Measurements from ENCODE around the gene SLC7A5. TPM values are rescaled to one million over a fixed set of nuclear protein-coding genes. Genes with fewer than 3 reads are reported as not detected.
"Not testable (repeated sequence)": the region's sequence is repeated elsewhere in the genome, so short reads cannot be mapped to it uniquely, and the experiment has no call there.

The SLC7A5 gene
- polyA plus RNA-seq, 5 donors, result 8.6 to 11.7 (median 10.3) TPM

DNA sequence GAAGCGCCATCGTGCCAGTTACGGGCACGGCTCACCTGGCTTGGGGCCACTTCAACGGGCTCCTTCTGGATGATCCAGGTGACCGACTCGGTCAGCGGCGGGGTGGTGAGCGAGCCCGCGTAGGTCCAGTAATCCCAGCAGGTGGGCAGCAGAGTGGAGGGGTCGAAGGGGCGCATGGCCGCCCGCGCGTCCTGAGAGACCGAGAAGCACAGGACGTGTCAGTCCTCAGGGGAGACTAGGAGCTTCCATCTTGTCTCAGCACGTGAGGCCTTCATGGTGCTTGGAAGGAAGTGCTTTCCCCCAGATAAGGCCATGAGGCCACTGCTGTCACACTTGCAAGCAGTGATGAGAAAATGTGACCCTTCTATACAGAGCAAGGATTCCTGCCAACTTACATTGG is 22.5 kb upstream of the SLC7A5 start:
- no peak for DNase-seq

- not testable (repeated sequence) for DNase-seq
Observed at GRCh38 chr16:87889762-87890161, 20.5 kb upstream of the SLC7A5 start.

- DNase-seq, result not testable (repeated sequence)
Observed at GRCh38 chr16:87888346-87888745, 19.0 kb upstream of the SLC7A5 start.

DNA sequence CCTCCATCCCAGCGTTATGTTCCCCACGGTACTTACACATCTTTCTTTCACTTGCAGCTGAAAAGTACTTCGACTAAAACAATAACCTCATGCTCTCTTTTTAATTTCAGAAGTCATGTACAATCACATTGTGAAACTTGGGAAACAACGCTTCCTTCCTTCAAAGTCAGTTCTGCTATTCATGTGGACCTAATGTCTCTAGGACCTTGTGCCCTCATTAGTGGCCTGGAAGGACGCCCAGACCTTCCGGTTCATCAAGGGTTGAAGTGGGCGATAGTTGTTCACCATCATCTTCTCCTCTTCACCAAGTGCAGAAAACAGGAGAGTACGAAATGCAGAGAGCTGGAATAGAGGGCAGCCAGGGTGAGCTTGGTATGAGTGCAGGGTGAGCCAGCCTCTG is 18.6 kb upstream of the SLC7A5 start:
- DNase-seq, result not testable (repeated sequence)

DNA sequence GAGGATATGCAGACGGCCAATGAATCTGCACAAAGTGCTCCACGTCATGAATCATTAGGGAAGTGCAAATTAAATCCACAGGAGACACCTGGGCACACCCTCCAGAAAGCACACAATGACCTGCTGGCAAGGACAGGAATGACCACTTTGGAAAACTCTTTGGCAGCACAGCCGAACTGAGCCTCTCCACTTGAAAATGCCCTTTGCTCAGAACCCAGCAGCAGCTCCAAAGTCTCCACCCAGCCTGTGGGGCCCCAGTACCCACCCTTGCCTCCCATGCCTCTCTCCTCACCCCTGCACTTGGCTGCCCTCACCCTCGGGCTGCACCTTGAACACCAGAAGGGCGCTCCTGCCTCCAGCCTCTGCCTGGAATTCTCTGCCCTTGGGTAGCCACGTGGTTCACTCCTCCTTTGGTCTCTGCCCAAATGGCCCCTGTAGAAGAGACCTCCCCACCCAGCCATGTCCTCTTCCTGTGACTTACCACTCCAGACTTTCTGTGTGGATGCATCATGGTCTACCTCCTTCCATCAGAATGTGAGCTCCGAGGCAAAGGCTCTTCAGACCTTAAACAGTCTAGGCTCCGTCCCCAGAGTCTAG is 16.2 kb upstream of the SLC7A5 start:
- not testable (repeated sequence) for DNase-seq

- no peak for DNase-seq
Observed at GRCh38 chr16:87882436-87883019, 13.2 kb upstream of the SLC7A5 start.

- DNase-seq, result no peak
Observed at GRCh38 chr16:87881324-87882200, 12.3 kb upstream of the SLC7A5 start.

GRCh38 chr16:87880117-87880696 is 10.9 kb upstream of the SLC7A5 start:
- DNase-seq, result no peak

- DNase-seq, result not testable (repeated sequence)
Observed at GRCh38 chr16:87879411-87880013, 10.2 kb upstream of the SLC7A5 start.

DNA sequence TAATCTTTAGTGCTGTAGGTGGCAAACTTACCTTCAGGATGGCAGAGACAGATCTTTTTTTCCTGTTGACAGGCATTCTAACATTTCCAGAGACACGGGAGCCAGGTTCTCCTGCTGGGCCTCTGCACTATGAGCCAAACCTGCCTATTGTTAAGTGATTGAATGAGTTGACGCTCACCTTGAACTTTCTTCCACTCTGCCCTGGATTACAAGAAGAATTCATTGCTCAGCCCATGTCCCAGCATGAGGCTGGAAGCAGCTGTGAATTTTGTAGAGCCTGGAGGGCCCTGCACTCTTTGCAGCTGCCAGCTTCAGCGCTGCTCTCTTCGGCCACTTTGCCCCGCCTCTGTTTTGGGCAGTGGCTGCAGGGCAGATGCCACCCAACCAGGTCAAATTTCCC is 9.4 kb upstream of the SLC7A5 start:
- no peak for DNase-seq

- DNase-seq, result no peak
Observed at GRCh38 chr16:87877942-87878507, 8.7 kb upstream of the SLC7A5 start.

DNA sequence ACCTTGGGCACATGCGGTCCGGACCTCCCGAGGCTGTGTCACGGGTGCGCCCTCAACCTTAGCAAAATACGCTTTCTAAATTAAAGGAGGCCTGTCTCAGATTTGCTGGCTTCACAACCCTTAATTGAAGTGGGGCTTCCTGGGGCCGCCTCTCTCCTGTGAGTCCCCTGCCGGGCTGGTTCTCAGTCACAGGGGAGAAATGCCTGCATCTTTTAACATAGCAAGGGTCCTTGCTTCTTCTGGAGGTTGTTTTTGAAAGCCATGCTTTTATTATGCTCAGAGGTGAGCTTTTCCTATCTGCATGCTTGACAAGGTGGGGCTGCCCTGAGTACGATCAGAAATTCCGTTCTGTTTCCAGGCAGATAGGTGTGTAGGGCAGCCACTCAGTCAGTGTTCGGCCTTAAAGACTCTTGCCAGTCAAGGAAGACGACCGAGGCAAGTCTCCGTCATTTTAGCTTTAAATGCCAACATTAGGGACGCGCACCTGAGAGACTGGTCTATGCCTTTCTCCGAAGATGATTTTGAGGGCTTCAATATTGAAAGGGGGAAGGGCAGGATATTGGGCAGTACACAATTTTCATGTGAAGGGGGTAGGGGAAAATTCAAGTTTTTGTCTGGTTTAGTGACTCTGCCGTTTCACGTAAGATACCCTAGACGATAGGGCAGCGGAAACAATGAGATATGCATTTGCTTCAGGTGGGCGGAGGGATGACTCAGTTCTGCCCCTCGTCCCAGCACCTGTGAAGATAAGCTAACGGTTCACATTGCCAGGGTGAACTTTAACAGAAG is 5.5 kb upstream of the SLC7A5 start:
- no peak for DNase-seq

- DNase-seq, result not testable (repeated sequence)
Observed at GRCh38 chr16:87870418-87871291, 1.3 kb upstream of the SLC7A5 start.

GRCh38 chr16:87869879-87870417 is 641 bp upstream of the SLC7A5 start:
- not testable (repeated sequence) for DNase-seq

- DNase-seq, result not testable (repeated sequence)
Observed at GRCh38 chr16:87868254-87869029, 865 bp downstream of the SLC7A5 start.

DNA sequence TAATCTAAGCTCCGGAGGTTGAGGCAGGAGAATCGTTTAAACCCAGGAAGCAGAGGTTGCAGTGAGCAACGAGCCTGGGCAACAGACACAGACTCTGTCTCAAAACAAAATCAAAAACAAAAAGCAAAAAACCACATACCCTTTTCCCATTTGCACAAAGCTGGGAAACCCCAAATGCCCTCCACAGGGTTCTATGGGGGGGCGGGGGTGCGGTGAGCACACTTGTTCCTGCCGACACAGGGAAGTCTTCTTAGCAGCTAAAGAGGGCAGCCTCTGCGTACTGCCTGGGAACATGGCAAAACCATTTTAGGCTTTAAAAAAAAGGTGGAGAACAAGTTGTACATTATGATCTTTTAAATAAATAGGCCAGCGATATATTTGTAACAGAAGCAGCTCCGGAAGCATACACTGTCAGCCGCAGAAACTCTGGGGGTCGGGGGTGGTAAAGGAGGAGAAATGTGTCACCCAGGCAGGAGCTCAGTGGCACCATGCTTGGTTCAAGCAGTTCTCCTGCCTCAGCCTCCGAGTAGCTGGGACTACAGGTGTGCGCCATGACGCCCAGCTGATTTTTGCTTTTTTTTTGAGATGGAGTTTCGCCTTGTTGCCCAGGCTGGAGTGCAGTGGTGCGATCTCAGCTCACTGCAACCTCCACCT is 3.3 kb downstream of the SLC7A5 start:
- not testable (repeated sequence) for DNase-seq

- no peak for DNase-seq
Observed at GRCh38 chr16:87864331-87864989, 4.8 kb downstream of the SLC7A5 start.

DNA sequence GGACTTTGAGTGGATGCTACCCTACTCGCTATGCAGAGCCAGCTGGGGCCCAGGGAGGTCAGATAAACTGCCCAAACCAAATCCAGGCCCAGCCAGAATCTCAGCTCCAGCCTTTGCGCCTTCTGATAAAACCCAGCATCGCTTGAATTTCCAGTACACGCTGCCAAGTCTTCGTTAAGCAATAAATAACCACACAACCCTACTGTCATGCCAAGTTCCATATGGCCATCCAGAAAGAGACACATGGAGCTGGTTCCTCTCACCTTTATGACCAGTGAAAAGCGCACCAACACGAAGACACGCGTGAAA is 6.0 kb downstream of the SLC7A5 start:
- DNase-seq, result not testable (repeated sequence)
